ENCODE measurements around the gene SMIM41. TPM values are rescaled to one million over a fixed set of nuclear protein-coding genes. Genes with fewer than 3 reads are reported as not detected.

Gene SMIM41
- total and polyA plus RNA-seq, 10 of the 15 experiments (the other 5 are each of a cell fraction or from before 2014, with no cell fraction given), result not detected

DNA sequence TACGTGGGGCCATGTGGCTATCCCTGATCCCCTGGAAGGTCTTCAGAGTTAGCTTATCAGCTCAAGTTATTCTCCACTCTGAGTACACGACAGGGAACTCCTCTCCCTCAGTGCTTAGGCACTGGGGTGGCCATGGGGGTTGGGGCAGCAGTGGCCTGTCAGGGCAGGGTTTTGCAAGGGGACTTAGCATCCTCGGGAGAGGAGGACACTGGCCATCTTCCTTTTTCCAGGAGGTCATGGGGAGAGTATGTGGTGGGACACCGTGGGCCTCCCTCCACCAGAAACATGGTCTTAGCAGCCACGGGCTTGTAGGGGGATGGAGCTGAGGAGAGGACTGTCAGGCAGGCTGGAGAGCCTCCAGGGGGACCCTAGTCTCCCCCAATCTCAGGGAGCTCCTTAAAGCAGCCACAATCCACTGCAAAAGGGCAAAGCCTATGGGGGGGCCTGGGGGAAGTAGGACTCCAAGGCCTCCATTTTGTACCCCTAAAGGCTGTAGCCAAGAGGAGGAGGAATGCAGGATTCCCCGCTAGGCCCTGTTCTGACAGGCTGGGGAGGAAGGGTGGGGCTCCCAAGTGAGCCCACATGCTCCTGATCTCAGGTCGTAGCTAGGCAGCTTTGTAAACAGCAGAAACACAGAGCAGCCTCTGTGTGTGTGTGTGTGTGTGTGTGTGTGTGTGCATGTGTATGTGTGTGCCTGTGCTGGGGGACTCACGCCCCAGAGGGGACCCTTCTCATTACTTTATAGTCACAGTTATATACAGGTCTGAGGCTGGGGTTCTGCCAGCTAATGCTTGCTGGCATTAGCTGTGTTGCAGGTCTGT, 75.8 kb downstream of the SMIM41 start:
- H2AFZ ChIP-seq (ENCODE audit: control insufficient read depth, low read depth, low read length), result no peak overlapping the region
- ChIA-PET POLR2A (no interaction called here), SMC1A (ENCODE audit: uncharacterized antibody, unreplicated experiment) (interaction anchor here (0.7 to 2.1 kb wide), 3 partner anchors 124 to 224 kb away, joined by 3 to 5 read pairs (median 3); no protein-coding TSS in a partner anchor), CTCF (interaction anchor here (0.6 to 2.9 kb wide), 11 partner anchors 60 to 730 kb away, joined by 3 to 25 read pairs (median 4); no protein-coding TSS in a partner anchor), RAD21 (ENCODE audit: unreplicated experiment) (interaction anchor here (0.6 to 1.0 kb wide), 4 partner anchors 90 to 715 kb away, joined by 3 read pairs; no protein-coding TSS in a partner anchor)
- TF ChIP-seq FOS (IDR thresholded peaks at IDR 0.05; ENCODE audit: borderline replicate concordance, extremely low read depth, insufficient read length) (no peak), ZSCAN29 (IDR thresholded peaks at IDR 0.05) (no peak), MEF2B (IDR thresholded peaks at IDR 0.05; ENCODE audit: partially characterized antibody, poor library complexity, severe bottlenecking) (no peak), TARDBP (IDR thresholded peaks at IDR 0.05; ENCODE audit: borderline replicate concordance) (no peak), STAT1 (conservative IDR thresholded peaks at IDR 0.05) (no peak), HDAC6 (IDR thresholded peaks at IDR 0.05; ENCODE audit: unreplicated experiment) (no peak), CREM (IDR thresholded peaks at IDR 0.05; ENCODE audit: low read depth) (no peak), LARP7 (IDR thresholded peaks at IDR 0.05) (no peak), SRF (IDR thresholded peaks at IDR 0.05; ENCODE audit: low read depth in 2 of 2, low read length in 2 of 2) (no peak), CHD4 (IDR thresholded peaks at IDR 0.05) (no peak), KAT2A (conservative IDR thresholded peaks at IDR 0.05; ENCODE audit: control insufficient read depth, low read depth, low read length) (no peak), NFXL1 (IDR thresholded peaks at IDR 0.05; ENCODE audit: borderline replicate concordance) (no peak), KLF5 (IDR thresholded peaks at IDR 0.05; ENCODE audit: partially characterized antibody) (no peak), RCOR1 (conservative IDR thresholded peaks at IDR 0.05; ENCODE audit: low read depth, low read length) (no peak), BHLHE40 (IDR thresholded peaks at IDR 0.05; ENCODE audit: borderline replicate concordance in 1 of 2, low read depth in 2 of 2, low read length in 1 of 2) (no peak), ZNF207 (IDR thresholded peaks at IDR 0.05; ENCODE audit: borderline replicate concordance) (no peak)
- TF ChIP-seq, protein P1, sequence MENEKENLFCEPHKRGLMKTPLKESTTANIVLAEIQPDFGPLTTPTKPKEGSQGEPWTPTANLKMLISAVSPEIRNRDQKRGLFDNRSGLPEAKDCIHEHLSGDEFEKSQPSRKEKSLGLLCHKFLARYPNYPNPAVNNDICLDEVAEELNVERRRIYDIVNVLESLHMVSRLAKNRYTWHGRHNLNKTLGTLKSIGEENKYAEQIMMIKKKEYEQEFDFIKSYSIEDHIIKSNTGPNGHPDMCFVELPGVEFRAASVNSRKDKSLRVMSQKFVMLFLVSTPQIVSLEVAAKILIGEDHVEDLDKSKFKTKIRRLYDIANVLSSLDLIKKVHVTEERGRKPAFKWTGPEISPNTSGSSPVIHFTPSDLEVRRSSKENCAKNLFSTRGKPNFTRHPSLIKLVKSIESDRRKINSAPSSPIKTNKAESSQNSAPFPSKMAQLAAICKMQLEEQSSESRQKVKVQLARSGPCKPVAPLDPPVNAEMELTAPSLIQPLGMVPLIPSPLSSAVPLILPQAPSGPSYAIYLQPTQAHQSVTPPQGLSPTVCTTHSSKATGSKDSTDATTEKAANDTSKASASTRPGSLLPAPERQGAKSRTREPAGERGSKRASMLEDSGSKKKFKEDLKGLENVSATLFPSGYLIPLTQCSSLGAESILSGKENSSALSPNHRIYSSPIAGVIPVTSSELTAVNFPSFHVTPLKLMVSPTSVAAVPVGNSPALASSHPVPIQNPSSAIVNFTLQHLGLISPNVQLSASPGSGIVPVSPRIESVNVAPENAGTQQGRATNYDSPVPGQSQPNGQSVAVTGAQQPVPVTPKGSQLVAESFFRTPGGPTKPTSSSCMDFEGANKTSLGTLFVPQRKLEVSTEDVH (IDR thresholded peaks at IDR 0.05; ENCODE audit: low read depth, partially characterized antibody), result no peak
- TF ChIP-seq, protein P2, sequence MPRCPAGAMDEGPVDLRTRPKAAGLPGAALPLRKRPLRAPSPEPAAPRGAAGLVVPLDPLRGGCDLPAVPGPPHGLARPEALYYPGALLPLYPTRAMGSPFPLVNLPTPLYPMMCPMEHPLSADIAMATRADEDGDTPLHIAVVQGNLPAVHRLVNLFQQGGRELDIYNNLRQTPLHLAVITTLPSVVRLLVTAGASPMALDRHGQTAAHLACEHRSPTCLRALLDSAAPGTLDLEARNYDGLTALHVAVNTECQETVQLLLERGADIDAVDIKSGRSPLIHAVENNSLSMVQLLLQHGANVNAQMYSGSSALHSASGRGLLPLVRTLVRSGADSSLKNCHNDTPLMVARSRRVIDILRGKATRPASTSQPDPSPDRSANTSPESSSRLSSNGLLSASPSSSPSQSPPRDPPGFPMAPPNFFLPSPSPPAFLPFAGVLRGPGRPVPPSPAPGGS (IDR thresholded peaks at IDR 0.05; ENCODE audit: borderline replicate concordance, insufficient read depth, low read depth, low read length, poor library complexity, severe bottlenecking), result no peak
- TF ChIP-seq, protein P3, sequence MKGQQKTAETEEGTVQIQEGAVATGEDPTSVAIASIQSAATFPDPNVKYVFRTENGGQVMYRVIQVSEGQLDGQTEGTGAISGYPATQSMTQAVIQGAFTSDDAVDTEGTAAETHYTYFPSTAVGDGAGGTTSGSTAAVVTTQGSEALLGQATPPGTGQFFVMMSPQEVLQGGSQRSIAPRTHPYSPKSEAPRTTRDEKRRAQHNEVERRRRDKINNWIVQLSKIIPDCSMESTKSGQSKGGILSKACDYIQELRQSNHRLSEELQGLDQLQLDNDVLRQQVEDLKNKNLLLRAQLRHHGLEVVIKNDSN (IDR thresholded peaks at IDR 0.05; ENCODE audit: borderline replicate concordance, extremely low read length, insufficient read depth, low read depth, low read length), result no peak
- no peak overlapping the region for H3K27ac ChIP-seq (ENCODE audit: control insufficient read depth, insufficient read depth)
- no peak overlapping the region for H3K9ac ChIP-seq (ENCODE audit: control insufficient read depth, insufficient read depth, low read length)
- BruUV-seq (replicated peaks), result no TSS peak
- no peak overlapping the region for H3K4me2 ChIP-seq (ENCODE audit: control insufficient read depth, insufficient read depth)
- no peaks in the 10 kb centered on the region for H3K9me3 ChIP-seq (replicated peaks; ENCODE audit: control insufficient read depth, insufficient read depth, low read length)
- H3K27me3 ChIP-seq (replicated peaks in 1 of 2; ENCODE audit: control insufficient read depth in 2 of 2, insufficient read depth in 2 of 2, low read length in 1 of 2), result no peaks in the 10 kb centered on the region; a peak in 1 of 4 replicates
- FAIRE-seq, result no peak
- no peaks in the 10 kb centered on the region for H3K36me3 ChIP-seq (ENCODE audit: control insufficient read depth in 2 of 2, insufficient read depth in 2 of 2, low read length in 1 of 2)
- in situ Hi-C loops (cut with MboI) (loop anchor here (10.0 kb wide), 1 partner anchor 170 kb away; the partner anchor contains the start of gene KRT83), intact Hi-C loops (cut with micrococcal nuclease; ENCODE audit: unreplicated experiment) (loop anchor here (5.0 kb wide), 1 partner anchor 722 kb away; no protein-coding TSS in a partner anchor)
- no peak for DNase-seq (ENCODE audit: low read depth, low spot score)
- no peaks in the 10 kb centered on the region for H4K20me1 ChIP-seq (ENCODE audit: control insufficient read depth, insufficient read depth)
- 3% methylated on average over 8 of the region's 8 CpGs for WGBS (ENCODE audit: insufficient coverage, insufficient replicate concordance, low lambda C conversion rate, missing lambda C conversion rate)
- H3K4me3 ChIP-seq, result no peak overlapping the region
- no peaks in the 10 kb centered on the region for H3K79me2 ChIP-seq (ENCODE audit: control insufficient read depth, insufficient read depth, low read length)
- no peaks in the 10 kb centered on the region for H3K4me1 ChIP-seq (ENCODE audit: control insufficient read depth, insufficient read depth, low read length)
- ATAC-seq, result no peak
